Measurements from ENCODE around the gene TMEM179. TPM values are rescaled to one million over a fixed set of nuclear protein-coding genes. Genes with fewer than 3 reads are reported as not detected.

Gene TMEM179
- total and polyA plus RNA-seq, 10 of the 15 experiments (the other 5 are each of a cell fraction or from before 2014, with no cell fraction given), result not detected

DNA sequence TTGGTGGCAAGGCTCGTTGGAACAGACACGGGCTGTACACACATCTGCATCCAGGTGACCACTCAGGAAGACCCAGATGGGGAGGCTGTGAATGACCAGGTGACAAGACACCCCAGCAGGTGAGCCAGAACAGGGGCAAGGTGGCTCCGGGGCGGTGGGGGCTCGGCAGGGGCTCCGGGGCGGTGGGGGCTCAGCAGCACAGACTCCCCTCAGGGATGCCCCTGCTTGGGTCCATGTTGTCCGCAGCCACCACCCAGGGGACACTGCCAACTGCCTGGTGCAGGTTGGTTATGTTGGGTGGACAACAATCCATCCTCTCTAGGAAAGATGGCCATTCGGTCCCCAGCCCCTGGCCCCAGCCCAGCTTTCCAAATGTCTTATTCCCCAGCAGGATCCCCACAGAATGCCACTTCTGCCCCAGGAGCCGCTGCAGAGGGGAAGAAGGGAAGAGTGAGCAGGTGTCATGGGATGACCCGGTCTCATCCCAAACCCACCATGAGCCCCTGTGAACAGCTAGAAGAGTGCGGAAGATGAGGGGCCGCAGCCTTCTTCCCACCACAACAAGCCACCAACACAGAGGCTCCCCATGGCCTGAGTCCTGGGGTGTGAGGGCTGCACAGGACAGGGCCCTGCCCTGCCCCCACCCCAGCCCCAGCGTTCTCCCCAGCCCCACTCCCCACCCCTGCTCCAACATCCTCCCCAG lies 56.4 kb downstream of the TMEM179 start:
- Histone ChIP-seq H3K9ac (ENCODE audit: control insufficient read depth, insufficient read depth, low read length) (no peak overlapping the region), H3K4me3 (no peak overlapping the region), H3K4me1 (ENCODE audit: control insufficient read depth, insufficient read depth, low read length) (no peaks in the 10 kb centered on the region), H3K27ac (ENCODE audit: control insufficient read depth, insufficient read depth) (no peak overlapping the region), H3K79me2 (ENCODE audit: control insufficient read depth, insufficient read depth, low read length) (no peaks in the 10 kb centered on the region), H3K36me3 (ENCODE audit: control insufficient read depth in 2 of 2, insufficient read depth in 2 of 2, low read length in 1 of 2) (no peaks in the 10 kb centered on the region), H4K20me1 (ENCODE audit: control insufficient read depth, insufficient read depth) (no peaks in the 10 kb centered on the region), H3K4me2 (ENCODE audit: control insufficient read depth, insufficient read depth) (no peak overlapping the region), H2AFZ (ENCODE audit: control insufficient read depth, low read depth, low read length) (no peak overlapping the region), H3K27me3 (replicated peaks in 1 of 2; ENCODE audit: control insufficient read depth in 2 of 2, insufficient read depth in 2 of 2, low read length in 1 of 2) (peaks cover 0 to 6% of the 10 kb centered on the region in 2 experiments; a peak in 2 of 4 replicates), H3K9me3 (replicated peaks; ENCODE audit: control insufficient read depth, insufficient read depth, low read length) (no peaks in the 10 kb centered on the region)
- SMC1A ChIA-PET (ENCODE audit: uncharacterized antibody, unreplicated experiment), result no interaction called here
- no peak for DNase-seq (ENCODE audit: low read depth, low spot score)
- RAD21 ChIA-PET (ENCODE audit: unreplicated experiment), result no interaction called here
- no peak for FAIRE-seq
- CTCF ChIA-PET, result no interaction called here
- in situ Hi-C loops (cut with MboI) (no loop called here), intact Hi-C loops (cut with micrococcal nuclease; ENCODE audit: unreplicated experiment) (no loop called here)
- TF ChIP-seq MXI1 (IDR thresholded peaks at IDR 0.05; ENCODE audit: low read depth, low read length) (no peak), ZNF384 (IDR thresholded peaks at IDR 0.05; ENCODE audit: borderline replicate concordance, low read depth, low read length) (no peak), NFIC (IDR thresholded peaks at IDR 0.05; ENCODE audit: low read depth, low read length) (no peak), SMAD5 (IDR thresholded peaks at IDR 0.05; ENCODE audit: low read depth) (no peak), POLR2AphosphoS2 (IDR thresholded peaks at IDR 0.05; ENCODE audit: low read depth, low read length) (no peak), TCF7 (IDR thresholded peaks at IDR 0.05; ENCODE audit: borderline replicate concordance) (no peak), SIX5 (IDR thresholded peaks at IDR 0.05; ENCODE audit: low read depth, low read length, severe bottlenecking) (no peak), IRF4 (IDR thresholded peaks at IDR 0.05; ENCODE audit: low read depth, low read length) (no peak), GABPA (IDR thresholded peaks at IDR 0.05; ENCODE audit: low read depth) (no peak), RUNX3 (IDR thresholded peaks at IDR 0.05; ENCODE audit: low read length) (no peak), SUPT20H (IDR thresholded peaks at IDR 0.05; ENCODE audit: borderline replicate concordance, control insufficient read depth, low read depth, low read length) (no peak), SP1 (IDR thresholded peaks at IDR 0.05; ENCODE audit: low read depth, low read length) (no peak), LARP7 (IDR thresholded peaks at IDR 0.05) (no peak)
- TF ChIP-seq, protein P1, sequence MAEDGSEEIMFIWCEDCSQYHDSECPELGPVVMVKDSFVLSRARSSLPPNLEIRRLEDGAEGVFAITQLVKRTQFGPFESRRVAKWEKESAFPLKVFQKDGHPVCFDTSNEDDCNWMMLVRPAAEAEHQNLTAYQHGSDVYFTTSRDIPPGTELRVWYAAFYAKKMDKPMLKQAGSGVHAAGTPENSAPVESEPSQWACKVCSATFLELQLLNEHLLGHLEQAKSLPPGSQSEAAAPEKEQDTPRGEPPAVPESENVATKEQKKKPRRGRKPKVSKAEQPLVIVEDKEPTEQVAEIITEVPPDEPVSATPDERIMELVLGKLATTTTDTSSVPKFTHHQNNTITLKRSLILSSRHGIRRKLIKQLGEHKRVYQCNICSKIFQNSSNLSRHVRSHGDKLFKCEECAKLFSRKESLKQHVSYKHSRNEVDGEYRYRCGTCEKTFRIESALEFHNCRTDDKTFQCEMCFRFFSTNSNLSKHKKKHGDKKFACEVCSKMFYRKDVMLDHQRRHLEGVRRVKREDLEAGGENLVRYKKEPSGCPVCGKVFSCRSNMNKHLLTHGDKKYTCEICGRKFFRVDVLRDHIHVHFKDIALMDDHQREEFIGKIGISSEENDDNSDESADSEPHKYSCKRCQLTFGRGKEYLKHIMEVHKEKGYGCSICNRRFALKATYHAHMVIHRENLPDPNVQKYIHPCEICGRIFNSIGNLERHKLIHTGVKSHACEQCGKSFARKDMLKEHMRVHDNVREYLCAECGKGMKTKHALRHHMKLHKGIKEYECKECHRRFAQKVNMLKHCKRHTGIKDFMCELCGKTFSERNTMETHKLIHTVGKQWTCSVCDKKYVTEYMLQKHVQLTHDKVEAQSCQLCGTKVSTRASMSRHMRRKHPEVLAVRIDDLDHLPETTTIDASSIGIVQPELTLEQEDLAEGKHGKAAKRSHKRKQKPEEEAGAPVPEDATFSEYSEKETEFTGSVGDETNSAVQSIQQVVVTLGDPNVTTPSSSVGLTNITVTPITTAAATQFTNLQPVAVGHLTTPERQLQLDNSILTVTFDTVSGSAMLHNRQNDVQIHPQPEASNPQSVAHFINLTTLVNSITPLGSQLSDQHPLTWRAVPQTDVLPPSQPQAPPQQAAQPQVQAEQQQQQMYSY (CRISPR knock-in tag; IDR thresholded peaks at IDR 0.05), result no peak
- 23% methylated on average over 13 of the region's 14 CpGs for WGBS (ENCODE audit: insufficient coverage, insufficient replicate concordance, low lambda C conversion rate, missing lambda C conversion rate)
- BruUV-seq (replicated peaks), result no TSS peak
- POLR2A ChIA-PET, result no interaction called here
- ATAC-seq, result no peak
